Astrocyte of the spinal cord (primary cell): Measurements from ENCODE around the gene SYNGR1.
A peak's percentile ranks its signal among the peaks of the same experiment; 100 is the strongest.
"Not testable (repeated sequence)": the region's sequence is repeated elsewhere in the genome, so short reads cannot be mapped to it uniquely, and the experiment has no call there.

ENCODE experiments used
- DNase-seq: peaks from one replicate; pipeline ENCODE4 v3.0.0; 2011; ENCODE audit warnings: low read depth, low spot score
- H3K4me3 ChIP-seq: 2 replicates; pipeline ENCODE4 v1.5.1; 2011; ENCODE audit warnings: low read depth, mild to moderate bottlenecking, low read length, moderate library complexity
- CTCF ChIP-seq: IDR thresholded peaks from 2 replicates; pipeline ENCODE4 v1.5.1; 2012; ENCODE audit warnings: low read depth, mild to moderate bottlenecking, low read length, inconsistent platforms
- in situ Hi-C: cut with HindIII; loops from 2 replicates; pipeline ENCODE4 v1.10.0; 2017; ENCODE audit warnings: low sequenced_read_pairs

The SYNGR1 gene

DNA sequence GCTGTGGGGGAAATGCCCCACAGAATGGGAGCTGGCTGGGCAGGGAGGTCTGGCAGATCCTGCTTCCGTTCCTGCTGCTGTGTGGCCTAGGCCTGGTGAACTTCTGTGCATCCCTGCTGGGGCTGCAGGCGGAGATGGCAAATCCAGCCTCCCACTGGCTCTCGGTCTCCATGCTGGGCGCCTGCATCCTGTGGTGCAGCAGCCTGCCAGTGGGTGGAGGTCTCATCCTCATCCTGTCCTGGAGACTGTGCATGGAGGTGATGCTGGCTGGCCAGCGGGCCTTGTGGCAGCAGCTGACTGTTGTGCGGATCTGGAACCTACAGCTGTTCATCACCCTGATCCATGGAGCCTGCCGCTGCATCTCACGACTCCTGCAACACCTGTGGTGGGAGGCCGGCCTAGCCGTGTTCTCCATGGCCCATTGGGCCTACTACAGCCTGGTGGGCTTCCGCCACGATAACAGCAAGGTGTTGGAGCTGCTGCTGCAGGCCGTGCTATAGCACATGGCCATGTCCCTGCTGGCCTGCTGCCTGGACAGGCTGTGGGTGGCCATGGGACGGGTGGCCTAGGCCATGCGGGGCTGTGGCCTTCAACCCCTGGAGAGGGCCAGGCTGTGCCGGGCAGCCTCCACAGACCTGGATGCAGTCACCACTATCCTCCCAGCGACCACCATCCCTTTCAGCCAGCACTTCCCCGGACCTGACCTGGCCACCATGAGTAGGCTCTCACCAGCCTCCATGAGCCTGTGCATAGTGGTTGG, 21.6 kb upstream of the SYNGR1 start:
- no peak overlapping the region for H3K4me3 ChIP-seq
- in situ Hi-C loops, result no loop called here
- no peak for DNase-seq
- TF ChIP-seq CTCF, result no peak

GRCh38 chr22:39330553-39330952, 19.2 kb upstream of the SYNGR1 start:
- DNase-seq, H3K4me3 ChIP-seq, in situ Hi-C loops: not testable (repeated sequence)

DNA sequence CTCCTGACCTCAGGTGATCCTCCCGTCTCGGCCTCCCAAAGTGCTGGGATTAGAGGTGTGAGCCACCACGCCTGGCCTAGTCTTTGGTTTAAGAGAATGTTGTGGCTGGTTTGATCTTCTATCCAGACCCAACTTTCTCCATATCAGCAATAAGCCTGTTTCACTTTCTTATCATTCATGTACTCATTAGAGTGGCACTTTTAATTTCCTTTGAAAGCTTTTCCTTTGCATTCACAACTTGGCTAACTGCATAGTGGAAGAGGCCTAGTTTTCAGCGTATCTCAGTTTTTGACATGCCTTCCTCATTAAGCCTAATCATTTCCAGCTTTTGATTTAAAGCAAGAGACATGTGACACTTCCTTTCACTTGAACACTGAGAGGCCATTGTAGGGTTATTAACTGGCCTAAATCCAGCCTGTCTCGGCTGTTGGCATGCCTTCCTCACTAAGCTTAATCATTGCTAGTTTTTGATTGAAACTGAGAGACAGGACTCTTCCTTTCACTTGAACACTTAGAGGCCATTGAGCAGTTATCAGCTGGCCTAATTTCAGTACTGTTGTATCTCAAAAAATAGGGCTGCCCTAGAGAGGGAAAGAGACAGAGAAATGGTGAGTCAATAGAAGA, 17.2 kb upstream of the SYNGR1 start:
- in situ Hi-C loops, result no loop called here
- no peak for TF ChIP-seq CTCF
- H3K4me3 ChIP-seq, result no peak overlapping the region
- no peak for DNase-seq

DNA sequence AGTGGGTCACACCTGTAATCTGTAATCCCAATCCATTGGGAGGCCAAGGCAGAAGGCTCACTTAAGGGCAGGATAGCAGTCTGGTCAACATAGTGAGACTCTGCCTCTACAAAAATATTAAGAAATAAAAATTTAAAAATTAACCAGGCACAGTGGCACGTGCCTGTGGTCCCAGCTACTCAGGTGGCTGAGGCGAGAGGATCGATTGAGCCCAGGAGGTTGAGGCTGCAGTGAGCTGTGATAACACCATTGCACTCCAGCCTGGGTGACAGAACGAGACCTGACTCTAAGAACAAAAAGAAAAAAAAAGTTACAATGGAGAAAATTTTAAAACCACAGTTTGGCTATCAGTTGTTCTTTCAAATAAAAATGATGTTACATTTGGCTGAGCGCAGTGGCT, 13.4 kb upstream of the SYNGR1 start:
- TF ChIP-seq CTCF, result no peak
- H3K4me3 ChIP-seq, result no peak overlapping the region
- no peak for DNase-seq
- in situ Hi-C loops, result no loop called here

DNA sequence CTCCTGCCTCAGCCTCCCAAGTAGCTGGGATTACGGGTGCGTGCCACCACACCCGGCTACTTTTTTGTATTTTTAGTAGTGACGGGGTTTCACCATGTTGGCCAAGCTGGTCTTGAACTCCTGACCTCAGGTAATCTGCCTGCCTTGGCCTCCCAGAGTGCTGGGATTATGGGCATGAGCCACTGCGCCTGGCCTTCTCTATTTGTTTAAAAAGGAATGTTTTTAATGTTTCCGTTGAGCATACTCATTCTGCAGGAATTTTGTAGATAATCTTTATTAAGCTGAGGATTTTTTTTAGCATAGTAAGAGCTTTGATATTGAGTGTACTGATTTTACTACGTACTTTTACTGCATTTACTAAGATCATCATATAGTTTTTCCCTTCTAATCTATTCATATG, 10.0 kb upstream of the SYNGR1 start:
- in situ Hi-C loops, H3K4me3 ChIP-seq: not testable (repeated sequence)
- peak; percentile 56 for DNase-seq

DNA sequence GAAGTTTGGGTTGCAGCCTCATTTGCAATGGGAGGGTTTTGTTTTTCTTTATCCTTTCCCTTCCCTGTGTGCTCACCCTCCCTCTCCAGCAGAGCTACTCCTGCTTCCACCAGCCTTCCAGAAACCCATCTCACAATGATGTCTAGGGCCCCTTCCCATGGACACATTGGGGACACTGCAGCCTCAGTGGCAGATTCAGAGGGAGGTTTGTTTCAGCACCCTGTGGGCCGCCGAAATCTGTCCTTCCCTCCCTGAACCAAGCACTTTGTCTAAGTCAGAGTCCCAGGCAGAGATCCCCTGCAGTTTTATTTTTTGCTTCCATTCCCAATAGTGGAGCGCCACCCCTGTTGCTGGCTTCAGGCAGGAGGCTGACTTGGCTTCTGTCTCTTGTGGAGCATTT, 8.6 kb upstream of the SYNGR1 start:
- in situ Hi-C loops, result no loop called here
- H3K4me3 ChIP-seq, result no peak overlapping the region
- no peak for DNase-seq
- TF ChIP-seq CTCF, result no peak

DNA sequence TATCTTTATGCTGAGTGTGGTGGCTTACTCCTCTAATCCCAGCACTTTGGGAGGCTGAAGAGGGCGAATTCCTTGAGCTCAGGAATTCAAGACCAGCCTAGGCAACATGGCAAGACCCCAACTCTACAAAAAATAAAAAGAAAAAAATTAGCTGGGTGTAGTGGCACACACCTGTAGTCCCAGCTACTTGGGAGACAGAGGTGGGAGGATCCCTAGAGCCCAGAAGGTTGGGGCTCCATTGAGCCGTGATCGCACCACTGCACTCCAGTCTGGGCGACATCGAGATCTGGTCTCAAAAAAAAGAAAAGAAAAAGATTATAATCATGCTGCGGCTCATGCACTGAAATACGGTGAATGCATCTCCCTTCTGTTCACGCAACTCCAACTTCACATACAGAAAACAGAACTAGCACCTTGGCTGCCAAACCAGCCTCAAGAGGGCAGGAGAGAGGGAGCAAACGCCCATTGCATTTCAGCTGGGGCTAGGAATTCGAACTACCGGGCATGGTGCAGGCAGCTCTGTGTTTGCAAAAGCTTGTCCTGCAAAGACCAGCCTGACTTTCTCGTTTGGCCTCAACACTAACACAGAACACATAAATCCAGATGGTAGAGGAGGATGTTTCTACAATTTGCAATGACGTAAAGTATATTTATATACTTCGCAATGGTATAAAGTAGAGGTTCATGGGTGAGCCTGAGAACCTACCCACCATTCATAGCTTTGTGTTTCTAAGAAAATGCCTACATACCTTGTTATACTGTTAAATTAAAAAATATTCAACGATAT, 6.3 kb upstream of the SYNGR1 start:
- TF ChIP-seq CTCF, result peak; percentile 95
- peak; percentile 55 for DNase-seq
- in situ Hi-C loops, result no loop called here
- H3K4me3 ChIP-seq, result no peak overlapping the region
